ENCODE results near the gene WDFY4.

The WDFY4 gene

GRCh38 chr10:48685731-48686130 lies 1.1 kb downstream of the WDFY4 start:
- H3K27me3 ChIP-seq (ENCODE audit: control insufficient read depth in 5 of 5, insufficient read depth in 4 of 5, low read length in 5 of 5): no peaks in the 10 kb centered on the region
- no peaks in the 10 kb centered on the region for H3K4me1 ChIP-seq (ENCODE audit: control insufficient read depth in 5 of 5, insufficient read depth in 5 of 5, low read length in 5 of 5)
- peak overlapping the region in 2 of 5 donors; percentile 24 to 52 for H3K4me3 ChIP-seq (ENCODE audit: low read depth in 1 of 5, low read length in 5 of 5)
- H3K9ac ChIP-seq (ENCODE audit: low read length in 5 of 5): peak overlapping the region in 1 of 5 donors; percentile 34
- no peak overlapping the region for H3K27ac ChIP-seq (ENCODE audit: low read depth, low read length)
- H3K9me3 ChIP-seq (ENCODE audit: control insufficient read depth in 5 of 5, low read length in 5 of 5): peaks cover 0 to 4% (median 3%) of the 10 kb centered on the region in 5 donors
- no peaks in the 10 kb centered on the region for H3K36me3 ChIP-seq (ENCODE audit: control insufficient read depth in 5 of 5, insufficient read depth in 5 of 5, low read length in 5 of 5)

GRCh38 chr10:48690791-48691660 lies 6.4 kb downstream of the WDFY4 start:
- H3K4me1 ChIP-seq (ENCODE audit: control insufficient read depth in 5 of 5, insufficient read depth in 5 of 5, low read length in 5 of 5): peaks cover 0 to 4% (median 0%) of the 10 kb centered on the region in 5 donors
- no peak overlapping the region for H3K27ac ChIP-seq (ENCODE audit: low read depth, low read length)
- H3K4me3 ChIP-seq (ENCODE audit: low read depth in 1 of 5, low read length in 5 of 5): no peak overlapping the region
- no peaks in the 10 kb centered on the region for H3K9me3 ChIP-seq (ENCODE audit: control insufficient read depth in 5 of 5, low read length in 5 of 5)
- H3K9ac ChIP-seq (ENCODE audit: low read length in 5 of 5): no peak overlapping the region
- no peaks in the 10 kb centered on the region for H3K27me3 ChIP-seq (ENCODE audit: control insufficient read depth in 5 of 5, insufficient read depth in 4 of 5, low read length in 5 of 5)
- no peaks in the 10 kb centered on the region for H3K36me3 ChIP-seq (ENCODE audit: control insufficient read depth in 5 of 5, insufficient read depth in 5 of 5, low read length in 5 of 5)

DNA sequence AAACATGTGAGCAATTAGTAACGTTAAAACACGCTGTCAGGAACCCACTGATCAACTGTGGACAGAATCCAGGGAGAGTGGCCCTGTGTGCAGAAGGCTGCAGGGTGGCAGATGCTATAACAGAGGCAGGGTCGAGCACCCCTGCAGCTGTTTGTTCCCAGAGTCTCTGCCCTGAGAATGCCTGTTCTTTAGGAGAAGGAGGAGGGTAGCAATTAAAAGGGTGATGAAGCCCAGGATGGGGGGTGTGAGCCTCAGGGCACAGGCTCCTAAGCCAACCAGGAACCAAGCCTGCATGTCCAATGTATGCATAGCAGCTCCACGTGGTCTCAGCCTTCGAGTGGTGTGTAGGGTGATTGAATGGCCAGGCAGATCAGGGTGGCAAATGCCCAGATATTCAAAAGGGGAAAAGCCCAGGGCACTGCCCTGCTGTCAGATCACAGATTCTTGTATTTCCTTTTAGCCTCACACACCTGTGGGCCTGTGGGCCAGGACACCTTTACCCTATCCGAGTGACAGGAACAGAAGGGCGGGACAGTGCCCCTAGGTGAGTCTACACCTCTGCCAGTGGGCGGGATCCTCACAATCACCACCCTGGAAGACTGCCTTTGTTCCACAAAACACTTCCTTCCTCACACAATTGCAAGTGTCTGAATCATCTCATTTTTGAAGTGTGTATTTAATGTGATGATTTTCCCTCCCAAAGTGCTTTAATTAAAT lies 7.3 kb downstream of the WDFY4 start:
- no peaks in the 10 kb centered on the region for H3K36me3 ChIP-seq (ENCODE audit: control insufficient read depth in 5 of 5, insufficient read depth in 5 of 5, low read length in 5 of 5)
- no peak overlapping the region for H3K4me3 ChIP-seq (ENCODE audit: low read depth in 1 of 5, low read length in 5 of 5)
- peaks cover 0 to 4% (median 0%) of the 10 kb centered on the region in 5 donors for H3K4me1 ChIP-seq (ENCODE audit: control insufficient read depth in 5 of 5, insufficient read depth in 5 of 5, low read length in 5 of 5)
- no peaks in the 10 kb centered on the region for H3K9me3 ChIP-seq (ENCODE audit: control insufficient read depth in 5 of 5, low read length in 5 of 5)
- no peaks in the 10 kb centered on the region for H3K27me3 ChIP-seq (ENCODE audit: control insufficient read depth in 5 of 5, insufficient read depth in 4 of 5, low read length in 5 of 5)
- H3K27ac ChIP-seq (ENCODE audit: low read depth, low read length): no peak overlapping the region
- H3K9ac ChIP-seq (ENCODE audit: low read length in 5 of 5): no peak overlapping the region

- Histone ChIP-seq H3K9ac (ENCODE audit: low read length in 5 of 5) (no peak overlapping the region), H3K4me3 (ENCODE audit: low read depth in 1 of 5, low read length in 5 of 5) (no peak overlapping the region), H3K36me3 (ENCODE audit: control insufficient read depth in 5 of 5, insufficient read depth in 5 of 5, low read length in 5 of 5) (no peaks in the 10 kb centered on the region), H3K27me3 (ENCODE audit: control insufficient read depth in 5 of 5, insufficient read depth in 4 of 5, low read length in 5 of 5) (no peaks in the 10 kb centered on the region), H3K27ac (ENCODE audit: low read depth, low read length) (no peak overlapping the region), H3K9me3 (ENCODE audit: control insufficient read depth in 5 of 5, low read length in 5 of 5) (no peaks in the 10 kb centered on the region), H3K4me1 (ENCODE audit: control insufficient read depth in 5 of 5, insufficient read depth in 5 of 5, low read length in 5 of 5) (peaks cover 0 to 4% (median 0%) of the 10 kb centered on the region in 5 donors)
Measured at GRCh38 chr10:48692748-48693147, 8.1 kb downstream of the WDFY4 start.

GRCh38 chr10:48693206-48693605 lies 8.5 kb downstream of the WDFY4 start:
- no peak overlapping the region for H3K27ac ChIP-seq (ENCODE audit: low read depth, low read length)
- no peak overlapping the region for H3K9ac ChIP-seq (ENCODE audit: low read length in 5 of 5)
- H3K9me3 ChIP-seq (ENCODE audit: control insufficient read depth in 5 of 5, low read length in 5 of 5): no peaks in the 10 kb centered on the region
- H3K36me3 ChIP-seq (ENCODE audit: control insufficient read depth in 5 of 5, insufficient read depth in 5 of 5, low read length in 5 of 5): no peaks in the 10 kb centered on the region
- peaks cover 0 to 4% (median 0%) of the 10 kb centered on the region in 5 donors for H3K4me1 ChIP-seq (ENCODE audit: control insufficient read depth in 5 of 5, insufficient read depth in 5 of 5, low read length in 5 of 5)
- H3K4me3 ChIP-seq (ENCODE audit: low read depth in 1 of 5, low read length in 5 of 5): no peak overlapping the region
- H3K27me3 ChIP-seq (ENCODE audit: control insufficient read depth in 5 of 5, insufficient read depth in 4 of 5, low read length in 5 of 5): no peaks in the 10 kb centered on the region

DNA sequence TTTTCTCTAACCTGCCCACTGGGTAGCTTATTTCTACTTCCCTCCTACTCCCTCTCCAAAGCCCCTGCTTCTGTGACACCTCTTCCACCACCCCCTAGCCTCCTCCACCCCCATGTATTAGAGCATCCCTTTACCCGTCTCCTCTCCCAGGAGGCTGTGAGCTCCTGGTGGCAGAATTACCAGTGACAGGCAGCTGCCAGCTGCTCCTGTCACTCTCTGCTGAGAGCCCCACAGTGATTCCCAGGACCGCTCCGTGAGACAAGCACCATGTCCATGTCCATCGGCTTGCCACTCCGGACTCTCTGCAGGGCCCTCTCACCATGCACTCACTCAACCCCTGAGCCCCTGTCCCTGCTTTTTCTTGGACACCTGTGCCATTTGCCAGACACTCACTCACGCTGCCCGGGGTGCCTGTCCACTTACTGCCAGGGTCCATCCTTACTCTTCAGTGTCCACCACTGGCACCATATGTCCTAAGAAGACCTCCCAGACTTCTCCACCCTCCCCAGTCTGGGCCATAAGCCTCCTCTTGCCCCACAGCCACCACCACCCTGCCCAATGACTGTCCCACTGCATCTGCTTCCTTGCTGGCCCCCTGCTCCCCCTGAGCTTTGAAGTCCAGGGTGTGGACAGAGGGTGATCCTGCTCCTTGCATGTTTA lies 9.8 kb downstream of the WDFY4 start:
- Histone ChIP-seq H3K4me1 (ENCODE audit: control insufficient read depth in 5 of 5, insufficient read depth in 5 of 5, low read length in 5 of 5) (peaks cover 0 to 4% (median 0%) of the 10 kb centered on the region in 5 donors), H3K27ac (ENCODE audit: low read depth, low read length) (no peak overlapping the region), H3K9me3 (ENCODE audit: control insufficient read depth in 5 of 5, low read length in 5 of 5) (no peaks in the 10 kb centered on the region), H3K4me3 (ENCODE audit: low read depth in 1 of 5, low read length in 5 of 5) (no peak overlapping the region), H3K36me3 (ENCODE audit: control insufficient read depth in 5 of 5, insufficient read depth in 5 of 5, low read length in 5 of 5) (no peaks in the 10 kb centered on the region), H3K27me3 (ENCODE audit: control insufficient read depth in 5 of 5, insufficient read depth in 4 of 5, low read length in 5 of 5) (peaks cover 0 to 3% (median 0%) of the 10 kb centered on the region in 5 donors), H3K9ac (ENCODE audit: low read length in 5 of 5) (no peak overlapping the region)

DNA sequence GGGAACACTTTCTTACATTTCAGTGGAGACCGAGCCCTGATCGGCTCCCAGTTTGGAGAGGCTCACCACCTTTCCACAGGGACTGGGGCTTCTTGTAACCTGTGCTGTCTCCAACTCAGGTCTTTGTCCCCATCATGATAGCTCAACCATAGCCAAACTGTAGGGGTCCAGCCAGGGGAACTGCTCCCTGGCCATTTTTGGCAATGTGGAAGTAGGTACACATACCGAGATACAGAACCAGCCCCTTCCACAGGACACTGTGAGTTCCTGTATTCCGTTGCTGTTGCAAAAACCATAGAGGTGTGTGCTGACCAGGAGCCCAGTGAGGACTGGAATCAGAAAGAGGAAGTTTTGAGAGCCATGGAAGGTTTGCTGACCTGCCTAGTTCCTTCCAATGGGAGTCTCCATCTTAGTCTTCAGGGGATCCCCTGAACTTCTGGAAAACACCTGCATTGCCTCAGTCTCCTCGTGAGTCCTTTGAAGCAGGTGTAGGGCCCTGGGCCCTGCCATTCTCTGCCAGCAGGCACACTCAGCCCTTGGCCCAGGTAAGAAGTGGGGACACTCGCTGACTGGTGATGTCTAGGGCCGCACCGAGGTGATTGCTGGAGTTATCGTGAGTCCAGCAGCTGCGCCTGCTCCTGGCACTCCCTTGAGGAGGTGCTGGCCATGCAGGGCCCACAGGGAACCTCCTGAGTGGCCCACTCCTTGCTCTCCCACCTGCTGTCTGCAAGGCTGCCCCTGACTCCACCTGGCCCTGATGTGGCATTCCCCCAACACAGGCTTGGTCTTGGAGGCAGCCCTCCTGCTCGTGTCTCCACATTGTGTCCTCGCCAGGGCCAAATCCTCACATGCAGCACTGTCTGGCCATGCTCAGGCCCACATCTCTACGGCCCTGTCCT lies 11.2 kb downstream of the WDFY4 start:
- peaks cover 0 to 4% (median 0%) of the 10 kb centered on the region in 5 donors for H3K4me1 ChIP-seq (ENCODE audit: control insufficient read depth in 5 of 5, insufficient read depth in 5 of 5, low read length in 5 of 5)
- peaks cover 0 to 3% (median 0%) of the 10 kb centered on the region in 5 donors for H3K27me3 ChIP-seq (ENCODE audit: control insufficient read depth in 5 of 5, insufficient read depth in 4 of 5, low read length in 5 of 5)
- H3K9me3 ChIP-seq (ENCODE audit: control insufficient read depth in 5 of 5, low read length in 5 of 5): no peaks in the 10 kb centered on the region
- H3K27ac ChIP-seq (ENCODE audit: low read depth, low read length): no peak overlapping the region
- no peak overlapping the region for H3K4me3 ChIP-seq (ENCODE audit: low read depth in 1 of 5, low read length in 5 of 5)
- H3K36me3 ChIP-seq (ENCODE audit: control insufficient read depth in 5 of 5, insufficient read depth in 5 of 5, low read length in 5 of 5): no peaks in the 10 kb centered on the region
- H3K9ac ChIP-seq (ENCODE audit: low read length in 5 of 5): no peak overlapping the region

DNA sequence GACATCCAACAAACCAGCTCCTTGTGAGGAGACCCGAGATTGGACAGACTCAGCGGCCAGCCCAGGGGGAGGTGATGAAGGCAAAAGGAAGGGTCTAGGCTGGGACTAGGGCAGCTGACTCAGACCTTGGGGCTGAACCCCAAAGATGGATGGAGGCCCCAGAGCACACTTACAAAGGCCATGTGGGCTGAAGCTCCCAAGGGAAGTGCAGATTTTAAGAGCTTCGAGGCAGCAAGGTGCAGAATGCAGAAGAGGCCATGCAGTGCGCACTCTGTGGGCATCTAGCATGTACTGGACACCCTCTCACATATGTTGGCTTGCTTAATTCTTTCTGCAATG lies 11.8 kb downstream of the WDFY4 start:
- peaks cover 0 to 4% (median 0%) of the 10 kb centered on the region in 5 donors for H3K4me1 ChIP-seq (ENCODE audit: control insufficient read depth in 5 of 5, insufficient read depth in 5 of 5, low read length in 5 of 5)
- H3K27me3 ChIP-seq (ENCODE audit: control insufficient read depth in 5 of 5, insufficient read depth in 4 of 5, low read length in 5 of 5): peaks cover 0 to 3% (median 0%) of the 10 kb centered on the region in 5 donors
- H3K27ac ChIP-seq (ENCODE audit: low read depth, low read length): no peak overlapping the region
- H3K4me3 ChIP-seq (ENCODE audit: low read depth in 1 of 5, low read length in 5 of 5): no peak overlapping the region
- no peaks in the 10 kb centered on the region for H3K9me3 ChIP-seq (ENCODE audit: control insufficient read depth in 5 of 5, low read length in 5 of 5)
- no peak overlapping the region for H3K9ac ChIP-seq (ENCODE audit: low read length in 5 of 5)
- no peaks in the 10 kb centered on the region for H3K36me3 ChIP-seq (ENCODE audit: control insufficient read depth in 5 of 5, insufficient read depth in 5 of 5, low read length in 5 of 5)

GRCh38 chr10:48697091-48697490 lies 12.4 kb downstream of the WDFY4 start:
- Histone ChIP-seq H3K27ac (ENCODE audit: low read depth, low read length) (no peak overlapping the region), H3K36me3 (ENCODE audit: control insufficient read depth in 5 of 5, insufficient read depth in 5 of 5, low read length in 5 of 5) (no peaks in the 10 kb centered on the region), H3K27me3 (ENCODE audit: control insufficient read depth in 5 of 5, insufficient read depth in 4 of 5, low read length in 5 of 5) (peaks cover 0 to 3% (median 0%) of the 10 kb centered on the region in 5 donors), H3K9me3 (ENCODE audit: control insufficient read depth in 5 of 5, low read length in 5 of 5) (no peaks in the 10 kb centered on the region), H3K4me1 (ENCODE audit: control insufficient read depth in 5 of 5, insufficient read depth in 5 of 5, low read length in 5 of 5) (peaks cover 0 to 4% (median 0%) of the 10 kb centered on the region in 5 donors), H3K9ac (ENCODE audit: low read length in 5 of 5) (no peak overlapping the region), H3K4me3 (ENCODE audit: low read depth in 1 of 5, low read length in 5 of 5) (no peak overlapping the region)
